ENCODE measurements around the gene FCHSD2.

Gene FCHSD2

DNA sequence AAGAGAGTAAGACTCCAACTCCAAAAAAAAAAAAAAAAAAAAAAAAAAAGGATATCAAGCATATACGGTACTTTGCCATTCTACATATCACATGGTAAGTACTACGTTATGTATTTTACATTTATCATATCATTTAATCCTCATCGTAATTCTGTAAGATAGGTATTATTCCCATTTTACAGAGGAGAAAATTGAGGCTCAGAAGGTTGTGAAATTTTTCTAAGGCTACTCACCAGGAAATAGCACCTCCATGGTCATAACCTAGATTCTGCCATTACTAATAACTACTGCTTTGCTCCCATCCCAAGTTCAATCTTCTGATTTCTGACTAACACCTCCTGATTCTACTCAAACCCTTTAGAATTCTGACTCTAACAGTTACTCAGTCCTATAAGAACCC, 138.0 kb downstream of the FCHSD2 start:
- H3K56ac ChIP-seq (ENCODE audit: low read length): no peak overlapping the region
- H3K18ac ChIP-seq (ENCODE audit: low read length): no peak overlapping the region
- H2BK15ac ChIP-seq (replicated peaks; ENCODE audit: low read depth): no peak overlapping the region
- no peaks in the 10 kb centered on the region for H3K4me1 ChIP-seq (ENCODE audit: control insufficient read depth, low read depth, low read length)
- WGBS (ENCODE audit: extremely low coverage, insufficient coverage, low lambda C conversion rate): 100% methylated on average over 1 of the region's 3 CpGs
- H2BK5ac ChIP-seq (ENCODE audit: low read length): no peak overlapping the region
- no peaks in the 10 kb centered on the region for H3K27me3 ChIP-seq (ENCODE audit: insufficient read depth, low read length, poor library complexity)
- H3K9ac ChIP-seq (ENCODE audit: low read length): no peak overlapping the region
- H3K4me3 ChIP-seq (ENCODE audit: low read length): no peak overlapping the region
- H4K8ac ChIP-seq (ENCODE audit: low read depth, low read length): no peak overlapping the region
- H3K36me3 ChIP-seq (ENCODE audit: control insufficient read depth, insufficient read depth, low read length): no peaks in the 10 kb centered on the region
- H3K4me2 ChIP-seq (ENCODE audit: low read length): no peak overlapping the region
- H3K4ac ChIP-seq (ENCODE audit: low read depth, low read length): no peak overlapping the region
- no peaks in the 10 kb centered on the region for H3K79me2 ChIP-seq (ENCODE audit: control insufficient read depth, insufficient read depth, low read length)
- H2AK5ac ChIP-seq (ENCODE audit: low read length): no peak overlapping the region
- no peak for DNase-seq
- H4K5ac ChIP-seq (ENCODE audit: low read length): no peak overlapping the region
- H3K23ac ChIP-seq (ENCODE audit: low read length): no peak overlapping the region
- H3K79me1 ChIP-seq (ENCODE audit: low read length): no peaks in the 10 kb centered on the region
- H3K27ac ChIP-seq (ENCODE audit: low read depth, low read length): no peak overlapping the region
- H2BK120ac ChIP-seq (ENCODE audit: low read depth, low read length): no peak overlapping the region

DNA sequence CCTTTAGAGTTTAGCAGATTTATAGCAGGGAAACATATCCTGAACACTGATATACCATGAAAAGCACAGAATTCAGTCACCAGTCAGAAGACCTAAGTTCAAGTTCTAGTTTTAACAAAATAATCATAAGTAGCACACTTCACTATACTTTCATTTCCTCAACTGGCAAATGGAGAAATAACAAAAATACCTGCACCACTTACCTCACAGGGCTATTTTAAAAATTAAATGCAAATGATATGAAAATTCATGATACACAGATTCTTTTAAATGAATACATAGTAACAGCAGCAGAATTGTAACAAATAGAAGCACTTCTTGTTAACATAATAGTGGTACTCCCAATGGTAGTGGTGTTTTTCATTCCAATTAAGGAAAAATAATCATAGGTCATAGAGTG, 139.0 kb downstream of the FCHSD2 start:
- no peak overlapping the region for H3K4ac ChIP-seq (ENCODE audit: low read depth, low read length)
- H4K8ac ChIP-seq (ENCODE audit: low read depth, low read length): no peak overlapping the region
- H3K18ac ChIP-seq (ENCODE audit: low read length): no peak overlapping the region
- H3K56ac ChIP-seq (ENCODE audit: low read length): no peak overlapping the region
- no peak overlapping the region for H4K5ac ChIP-seq (ENCODE audit: low read length)
- no peak for DNase-seq
- no peak overlapping the region for H3K4me3 ChIP-seq (ENCODE audit: low read length)
- H2BK120ac ChIP-seq (ENCODE audit: low read depth, low read length): no peak overlapping the region
- H3K23ac ChIP-seq (ENCODE audit: low read length): no peak overlapping the region
- no peak overlapping the region for H2AK5ac ChIP-seq (ENCODE audit: low read length)
- no peaks in the 10 kb centered on the region for H3K79me2 ChIP-seq (ENCODE audit: control insufficient read depth, insufficient read depth, low read length)
- H3K27ac ChIP-seq (ENCODE audit: low read depth, low read length): no peak overlapping the region
- no peaks in the 10 kb centered on the region for H3K4me1 ChIP-seq (ENCODE audit: control insufficient read depth, low read depth, low read length)
- H3K27me3 ChIP-seq (ENCODE audit: insufficient read depth, low read length, poor library complexity): no peaks in the 10 kb centered on the region
- H2BK15ac ChIP-seq (replicated peaks; ENCODE audit: low read depth): no peak overlapping the region
- H3K9ac ChIP-seq (ENCODE audit: low read length): no peak overlapping the region
- no peak overlapping the region for H2BK5ac ChIP-seq (ENCODE audit: low read length)
- no peaks in the 10 kb centered on the region for H3K36me3 ChIP-seq (ENCODE audit: control insufficient read depth, insufficient read depth, low read length)
- H3K4me2 ChIP-seq (ENCODE audit: low read length): no peak overlapping the region
- no peaks in the 10 kb centered on the region for H3K79me1 ChIP-seq (ENCODE audit: low read length)

- H3K23ac ChIP-seq (ENCODE audit: low read length): no peak overlapping the region
- H3K27ac ChIP-seq (ENCODE audit: low read depth, low read length): no peak overlapping the region
- no peak overlapping the region for H2AK5ac ChIP-seq (ENCODE audit: low read length)
- H2BK15ac ChIP-seq (replicated peaks; ENCODE audit: low read depth): no peak overlapping the region
- no peaks in the 10 kb centered on the region for H3K4me1 ChIP-seq (ENCODE audit: control insufficient read depth, low read depth, low read length)
- H3K79me1 ChIP-seq (ENCODE audit: low read length): no peaks in the 10 kb centered on the region
- no peak overlapping the region for H3K4me2 ChIP-seq (ENCODE audit: low read length)
- H3K9ac ChIP-seq (ENCODE audit: low read length): no peak overlapping the region
- H3K79me2 ChIP-seq (ENCODE audit: control insufficient read depth, insufficient read depth, low read length): no peaks in the 10 kb centered on the region
- H4K5ac ChIP-seq (ENCODE audit: low read length): no peak overlapping the region
- H3K18ac ChIP-seq (ENCODE audit: low read length): no peak overlapping the region
- H4K8ac ChIP-seq (ENCODE audit: low read depth, low read length): no peak overlapping the region
- no peak overlapping the region for H3K56ac ChIP-seq (ENCODE audit: low read length)
- no peaks in the 10 kb centered on the region for H3K36me3 ChIP-seq (ENCODE audit: control insufficient read depth, insufficient read depth, low read length)
- H2BK120ac ChIP-seq (ENCODE audit: low read depth, low read length): no peak overlapping the region
- DNase-seq: no peak
- no peaks in the 10 kb centered on the region for H3K27me3 ChIP-seq (ENCODE audit: insufficient read depth, low read length, poor library complexity)
- H2BK5ac ChIP-seq (ENCODE audit: low read length): no peak overlapping the region
- no peak overlapping the region for H3K4me3 ChIP-seq (ENCODE audit: low read length)
- no peak overlapping the region for H3K4ac ChIP-seq (ENCODE audit: low read depth, low read length)
- WGBS (ENCODE audit: extremely low coverage, insufficient coverage, low lambda C conversion rate): no CpG with 5 or more reads among the region's 2 CpGs
These were observed 139.9 kb downstream of the FCHSD2 start for GRCh38 chr11:73002214-73002613.

- H3K18ac ChIP-seq (ENCODE audit: low read length): no peak overlapping the region
- H2BK5ac ChIP-seq (ENCODE audit: low read length): no peak overlapping the region
- no peaks in the 10 kb centered on the region for H3K79me1 ChIP-seq (ENCODE audit: low read length)
- no peak overlapping the region for H2AK5ac ChIP-seq (ENCODE audit: low read length)
- H3K4me3 ChIP-seq (ENCODE audit: low read length): no peak overlapping the region
- WGBS (ENCODE audit: extremely low coverage, insufficient coverage, low lambda C conversion rate): 100% methylated on average over 1 of the region's 4 CpGs
- no peak overlapping the region for H3K4me2 ChIP-seq (ENCODE audit: low read length)
- no peak overlapping the region for H3K9ac ChIP-seq (ENCODE audit: low read length)
- no peak overlapping the region for H4K8ac ChIP-seq (ENCODE audit: low read depth, low read length)
- H3K27me3 ChIP-seq (ENCODE audit: insufficient read depth, low read length, poor library complexity): no peaks in the 10 kb centered on the region
- no peak overlapping the region for H3K23ac ChIP-seq (ENCODE audit: low read length)
- H3K79me2 ChIP-seq (ENCODE audit: control insufficient read depth, insufficient read depth, low read length): no peaks in the 10 kb centered on the region
- H3K56ac ChIP-seq (ENCODE audit: low read length): no peak overlapping the region
- no peak overlapping the region for H2BK15ac ChIP-seq (replicated peaks; ENCODE audit: low read depth)
- no peak overlapping the region for H2BK120ac ChIP-seq (ENCODE audit: low read depth, low read length)
- H4K5ac ChIP-seq (ENCODE audit: low read length): no peak overlapping the region
- no peaks in the 10 kb centered on the region for H3K36me3 ChIP-seq (ENCODE audit: control insufficient read depth, insufficient read depth, low read length)
- H3K4me1 ChIP-seq (ENCODE audit: control insufficient read depth, low read depth, low read length): no peaks in the 10 kb centered on the region
- H3K4ac ChIP-seq (ENCODE audit: low read depth, low read length): no peak overlapping the region
- H3K27ac ChIP-seq (ENCODE audit: low read depth, low read length): no peak overlapping the region
- no peak for DNase-seq
These were observed 140.5 kb downstream of the FCHSD2 start for GRCh38 chr11:73001615-73002014.

DNA sequence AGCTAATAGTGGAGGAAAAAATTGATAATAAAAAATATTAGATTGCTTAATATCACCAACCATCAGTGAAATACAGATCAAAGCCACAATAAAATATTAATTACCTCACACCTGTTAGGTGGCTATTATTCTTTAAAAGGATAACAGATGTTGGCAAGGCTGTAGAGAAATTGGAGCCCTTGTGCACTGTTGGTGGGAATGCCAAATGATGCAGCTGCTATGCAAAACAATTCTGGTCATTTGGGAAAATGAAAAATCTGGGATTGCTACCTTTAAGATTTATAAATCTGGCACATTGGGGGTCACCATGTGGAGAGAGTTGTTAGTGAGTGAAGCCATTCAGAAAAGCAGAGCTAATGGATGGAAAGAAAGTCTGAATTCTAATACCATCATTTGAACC, 143.4 kb downstream of the FCHSD2 start:
- Histone ChIP-seq H3K23ac (ENCODE audit: low read length) (no peak overlapping the region), H2BK15ac (replicated peaks; ENCODE audit: low read depth) (no peak overlapping the region), H3K27me3 (ENCODE audit: insufficient read depth, low read length, poor library complexity) (no peaks in the 10 kb centered on the region), H3K79me1 (ENCODE audit: low read length) (no peaks in the 10 kb centered on the region), H3K27ac (ENCODE audit: low read depth, low read length) (no peak overlapping the region), H3K9ac (ENCODE audit: low read length) (no peak overlapping the region), H2AK5ac (ENCODE audit: low read length) (no peak overlapping the region), H3K4me1 (ENCODE audit: control insufficient read depth, low read depth, low read length) (no peaks in the 10 kb centered on the region), H3K4ac (ENCODE audit: low read depth, low read length) (no peak overlapping the region), H3K56ac (ENCODE audit: low read length) (no peak overlapping the region), H4K8ac (ENCODE audit: low read depth, low read length) (no peak overlapping the region), H4K5ac (ENCODE audit: low read length) (no peak overlapping the region), H2BK120ac (ENCODE audit: low read depth, low read length) (no peak overlapping the region), H3K79me2 (ENCODE audit: control insufficient read depth, insufficient read depth, low read length) (no peaks in the 10 kb centered on the region), H3K4me3 (ENCODE audit: low read length) (no peak overlapping the region), H3K36me3 (ENCODE audit: control insufficient read depth, insufficient read depth, low read length) (no peaks in the 10 kb centered on the region), H2BK5ac (ENCODE audit: low read length) (no peak overlapping the region), H3K18ac (ENCODE audit: low read length) (no peak overlapping the region), H3K4me2 (ENCODE audit: low read length) (no peak overlapping the region)
- no peak for DNase-seq

GRCh38 chr11:72996959-72997358, 145.2 kb downstream of the FCHSD2 start:
- no peak overlapping the region for H4K5ac ChIP-seq (ENCODE audit: low read length)
- no peak overlapping the region for H3K18ac ChIP-seq (ENCODE audit: low read length)
- no peak overlapping the region for H3K4ac ChIP-seq (ENCODE audit: low read depth, low read length)
- no peak overlapping the region for H4K8ac ChIP-seq (ENCODE audit: low read depth, low read length)
- no peak overlapping the region for H3K23ac ChIP-seq (ENCODE audit: low read length)
- H3K56ac ChIP-seq (ENCODE audit: low read length): no peak overlapping the region
- no peak overlapping the region for H3K4me3 ChIP-seq (ENCODE audit: low read length)
- no CpG with 5 or more reads among the region's 3 CpGs for WGBS (ENCODE audit: extremely low coverage, insufficient coverage, low lambda C conversion rate)
- H3K4me2 ChIP-seq (ENCODE audit: low read length): no peak overlapping the region
- no peaks in the 10 kb centered on the region for H3K27me3 ChIP-seq (ENCODE audit: insufficient read depth, low read length, poor library complexity)
- H3K36me3 ChIP-seq (ENCODE audit: control insufficient read depth, insufficient read depth, low read length): no peaks in the 10 kb centered on the region
- no peaks in the 10 kb centered on the region for H3K79me1 ChIP-seq (ENCODE audit: low read length)
- H2BK5ac ChIP-seq (ENCODE audit: low read length): no peak overlapping the region
- no peak overlapping the region for H3K27ac ChIP-seq (ENCODE audit: low read depth, low read length)
- no peaks in the 10 kb centered on the region for H3K79me2 ChIP-seq (ENCODE audit: control insufficient read depth, insufficient read depth, low read length)
- no peak overlapping the region for H2BK15ac ChIP-seq (replicated peaks; ENCODE audit: low read depth)
- no peak overlapping the region for H2AK5ac ChIP-seq (ENCODE audit: low read length)
- DNase-seq: no peak
- H2BK120ac ChIP-seq (ENCODE audit: low read depth, low read length): no peak overlapping the region
- no peak overlapping the region for H3K9ac ChIP-seq (ENCODE audit: low read length)
- H3K4me1 ChIP-seq (ENCODE audit: control insufficient read depth, low read depth, low read length): no peaks in the 10 kb centered on the region

Data from mesendoderm (in vitro differentiated cells).